ENCODE results near the gene LGMN.

DNA sequence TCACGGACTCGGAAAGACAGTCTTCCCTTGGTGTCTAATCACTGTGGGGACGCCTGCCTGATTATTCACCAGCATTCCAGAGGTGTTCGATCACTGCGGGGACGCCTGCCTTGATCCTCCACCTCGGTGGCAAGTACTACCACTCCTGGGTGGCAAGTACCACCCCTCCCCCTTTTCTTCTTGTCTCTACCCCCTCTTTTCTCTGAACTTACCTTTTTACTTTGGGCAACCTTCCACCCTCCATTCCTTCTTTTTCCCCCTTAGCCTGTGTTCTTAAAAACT is 12.0 kb upstream of the LGMN start:
- TF ChIP-seq EZH2 (IDR thresholded peaks at IDR 0.05; ENCODE audit: insufficient read depth, poor library complexity, severe bottlenecking) (no peak), EZH2phosphoT487 (IDR thresholded peaks at IDR 0.05; ENCODE audit: insufficient read depth, low read depth) (no peak)

Data from GM23248 (cell line).